Activated CD4-positive, alpha-beta T cell treated with anti-CD3 and anti-CD28 coated beads, Interleukin-10, Interleukin-2, amounts not matched to agents 100 ng/mL and 50 ng/mL, durations not matched to agents 16 hours and 8 hours (primary cell): ENCODE results near the gene MTUS2.

Experiments used
- DNase-seq: peaks from one replicate; pipeline ENCODE4 v3.0.0-alpha.2; 2020

The MTUS2 gene

GRCh38 chr13:29117663-29118062 is 297.5 kb downstream of the MTUS2 start:
- no peak for DNase-seq

DNA sequence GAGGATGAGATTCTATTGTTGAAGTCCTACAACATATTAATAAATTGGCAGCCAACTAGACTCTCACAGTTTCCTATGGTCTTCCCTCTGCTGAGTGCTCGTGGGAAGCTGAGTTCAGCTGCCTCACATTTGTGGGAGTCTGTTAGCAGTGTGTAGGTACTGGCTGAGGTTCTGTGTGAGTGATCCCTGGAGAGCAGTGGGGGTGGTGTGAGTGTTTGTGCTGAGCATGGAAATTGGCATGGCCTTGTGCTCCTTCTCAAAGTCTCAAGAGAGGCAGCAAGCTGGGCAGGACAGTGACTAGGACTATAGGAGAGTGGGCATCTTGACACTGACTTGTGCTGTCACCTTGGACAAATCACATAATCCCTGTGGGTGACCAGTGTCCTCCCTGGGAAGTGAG is 298.3 kb downstream of the MTUS2 start:
- no peak for DNase-seq

GRCh38 chr13:29125191-29125933 is 305.2 kb downstream of the MTUS2 start:
- DNase-seq: peak; percentile 73

DNA sequence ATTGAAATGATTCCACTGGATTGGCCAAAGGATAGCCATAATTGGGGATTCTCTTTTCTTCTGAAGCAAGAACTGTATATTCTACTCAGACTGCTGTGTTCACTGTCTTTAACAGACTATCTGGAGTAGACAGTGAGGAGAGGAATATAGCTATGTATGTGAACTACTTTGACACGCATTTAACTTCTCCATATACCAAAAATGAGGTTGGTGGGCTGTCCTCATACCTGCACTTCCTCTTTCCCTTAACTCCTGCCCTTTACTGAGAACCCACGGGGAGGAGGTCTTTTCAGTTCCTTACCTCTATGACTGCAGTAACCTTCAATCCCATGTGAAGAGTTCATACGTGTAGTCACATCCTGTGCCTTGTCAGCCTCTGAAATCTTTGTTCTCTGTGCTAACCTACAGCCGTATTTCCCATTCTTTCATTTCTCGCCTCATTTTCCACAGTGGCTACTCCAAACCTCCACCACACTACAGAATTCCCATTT is 305.8 kb downstream of the MTUS2 start:
- DNase-seq: peak; percentile 46

DNA sequence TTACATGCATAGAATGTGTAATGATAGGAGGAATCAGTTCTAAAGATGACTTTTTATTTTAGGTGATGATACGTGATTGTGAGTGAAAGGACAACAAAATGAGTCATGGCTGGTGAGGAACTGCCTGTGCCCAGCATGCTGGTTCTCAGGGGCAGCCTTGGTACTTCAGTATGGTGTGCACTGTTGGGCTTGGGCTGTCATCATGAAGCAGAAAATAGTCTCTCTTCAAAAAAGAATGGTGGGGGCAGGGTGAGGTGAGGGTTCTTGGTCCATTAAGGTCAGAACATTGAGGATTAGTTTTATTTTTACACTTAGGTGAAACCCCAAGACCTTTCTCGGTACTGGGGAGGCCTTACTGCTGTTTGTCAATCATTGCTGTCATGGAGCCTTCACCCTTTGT is 309.5 kb downstream of the MTUS2 start:
- peak; percentile 8 for DNase-seq

- no peak for DNase-seq
Observed at GRCh38 chr13:29131159-29131558, 311.0 kb downstream of the MTUS2 start.

DNA sequence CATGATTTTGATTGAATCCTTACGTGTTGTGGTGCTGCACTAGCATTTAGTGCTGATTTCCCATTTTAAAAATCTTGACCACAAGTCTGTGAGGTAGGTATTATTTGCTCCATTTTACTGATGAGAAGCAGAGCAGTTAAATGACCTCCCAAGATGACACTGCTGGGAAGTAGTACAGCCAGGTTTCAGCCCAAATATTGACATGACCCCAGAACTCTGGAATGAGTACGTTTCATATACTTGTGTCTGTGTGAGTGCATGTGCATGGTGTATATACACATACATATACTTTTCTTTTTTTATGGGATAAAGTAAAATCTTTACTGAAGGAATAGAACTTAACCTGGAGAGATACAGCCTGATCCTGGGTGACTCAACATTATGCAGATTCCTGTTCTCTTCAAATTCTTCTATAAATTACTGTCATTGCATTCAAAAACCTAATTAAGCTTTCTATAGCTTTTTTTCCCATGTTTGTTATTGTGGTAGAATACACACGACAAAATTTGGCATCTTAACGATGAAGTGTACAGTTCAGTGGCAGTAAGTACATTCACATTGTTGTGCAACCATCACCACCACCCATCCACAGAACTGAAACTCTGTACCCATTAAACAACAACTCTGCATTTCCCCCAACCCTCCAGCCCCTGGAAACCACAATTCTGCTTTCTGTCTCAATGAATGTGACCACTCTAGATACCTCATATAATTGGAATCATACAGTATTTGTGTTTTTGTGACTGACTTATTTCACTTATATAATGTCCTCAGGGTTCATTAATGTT is 311.9 kb downstream of the MTUS2 start:
- DNase-seq: no peak

DNA sequence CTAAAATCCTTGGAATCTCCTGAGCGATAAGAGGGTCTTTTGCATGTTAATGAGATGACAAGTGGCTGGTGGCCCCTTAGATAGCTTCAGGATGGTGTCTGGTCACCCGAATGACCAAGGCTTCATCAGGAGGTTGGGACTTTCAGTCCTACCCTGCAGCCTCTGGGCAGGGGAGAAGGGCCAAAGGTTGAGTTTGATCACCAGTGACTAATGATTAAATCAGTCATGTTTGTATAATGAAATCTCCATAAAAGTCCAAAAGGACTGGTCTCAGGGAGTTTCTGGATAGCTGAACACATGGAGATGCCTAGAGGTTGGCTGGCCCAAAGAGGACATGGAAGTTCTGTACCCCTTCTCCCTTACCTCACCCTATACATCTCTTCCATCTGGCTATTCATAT is 316.2 kb downstream of the MTUS2 start:
- no peak for DNase-seq

- DNase-seq: no peak
Observed at GRCh38 chr13:29137016-29137415, 316.9 kb downstream of the MTUS2 start.

DNA sequence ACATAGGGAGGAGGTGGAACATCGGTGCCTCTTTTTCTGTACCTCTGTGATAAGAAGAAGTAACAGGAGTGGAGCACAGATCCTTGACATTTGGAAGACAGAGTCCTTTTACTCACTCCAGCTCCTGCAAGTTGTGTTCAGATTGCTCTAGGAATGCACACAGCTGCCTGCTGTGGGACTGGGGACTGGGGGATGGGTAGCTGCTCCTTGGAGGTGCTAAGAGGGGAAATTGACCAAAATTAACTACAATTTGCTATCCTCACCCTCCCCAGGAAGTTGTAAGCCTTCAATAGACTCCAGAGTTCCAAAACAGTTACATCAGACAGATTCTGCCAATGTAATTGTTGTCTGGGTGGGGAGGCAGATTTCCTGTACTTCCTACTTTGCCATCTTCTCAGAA is 317.9 kb downstream of the MTUS2 start:
- no peak for DNase-seq

GRCh38 chr13:29140277-29140676 is 320.1 kb downstream of the MTUS2 start:
- DNase-seq: no peak

GRCh38 chr13:29143847-29144246 is 323.7 kb downstream of the MTUS2 start:
- DNase-seq: no peak

DNA sequence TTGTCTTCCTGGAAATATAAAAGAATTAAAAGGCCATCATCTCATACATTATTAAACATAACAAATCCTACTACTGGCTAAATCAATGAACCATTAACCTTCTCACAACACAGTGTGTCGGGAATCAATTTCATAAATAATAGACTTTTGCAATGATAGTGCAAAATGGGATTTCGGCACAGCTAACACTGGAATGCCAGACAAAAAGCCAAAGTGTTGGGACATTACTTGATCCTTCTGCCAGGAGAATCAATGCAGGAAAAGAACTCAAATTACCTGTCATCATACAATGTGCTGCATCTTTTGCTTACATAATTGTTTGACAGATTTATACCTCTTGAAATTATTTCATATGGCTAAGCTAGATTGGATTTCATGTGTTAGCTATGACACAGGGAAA is 334.3 kb downstream of the MTUS2 start:
- no peak for DNase-seq

DNA sequence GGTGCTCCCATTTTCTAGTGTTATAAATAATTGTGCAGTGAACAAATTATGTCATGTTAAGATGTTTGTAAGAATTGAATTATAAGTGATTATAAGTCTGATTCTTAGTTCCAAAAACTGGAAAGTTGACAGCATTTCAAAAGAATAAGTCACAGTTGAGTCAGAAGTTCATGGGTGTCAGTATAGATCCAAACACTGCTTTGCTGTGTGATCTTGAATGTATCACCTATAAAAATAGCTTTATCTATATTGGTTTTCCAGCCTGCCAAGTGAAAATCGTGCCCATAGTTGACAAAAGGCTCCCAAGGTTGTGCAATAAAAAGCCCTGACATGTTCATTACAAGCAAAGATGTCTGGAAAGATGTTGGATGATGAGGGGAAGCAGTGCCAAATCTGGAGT is 336.0 kb downstream of the MTUS2 start:
- no peak for DNase-seq

DNA sequence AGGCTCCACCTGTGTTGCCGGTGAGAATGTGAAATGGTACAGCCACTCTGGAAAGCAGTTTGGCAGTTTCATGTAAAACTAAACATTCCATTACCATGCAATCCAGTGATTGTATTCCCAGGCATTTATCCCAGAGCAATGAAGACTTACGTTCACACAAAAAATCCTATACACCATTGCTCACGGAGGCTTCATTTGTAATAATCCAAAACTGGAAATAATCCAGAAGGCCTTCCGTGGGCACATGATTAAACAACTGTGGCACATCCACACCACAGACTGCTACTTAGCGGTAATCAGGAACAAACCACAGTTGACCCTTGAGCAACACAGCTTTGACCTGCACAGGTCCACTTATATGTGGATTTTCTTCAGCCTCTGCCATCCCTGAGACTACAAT is 339.7 kb downstream of the MTUS2 start:
- no peak for DNase-seq

DNA sequence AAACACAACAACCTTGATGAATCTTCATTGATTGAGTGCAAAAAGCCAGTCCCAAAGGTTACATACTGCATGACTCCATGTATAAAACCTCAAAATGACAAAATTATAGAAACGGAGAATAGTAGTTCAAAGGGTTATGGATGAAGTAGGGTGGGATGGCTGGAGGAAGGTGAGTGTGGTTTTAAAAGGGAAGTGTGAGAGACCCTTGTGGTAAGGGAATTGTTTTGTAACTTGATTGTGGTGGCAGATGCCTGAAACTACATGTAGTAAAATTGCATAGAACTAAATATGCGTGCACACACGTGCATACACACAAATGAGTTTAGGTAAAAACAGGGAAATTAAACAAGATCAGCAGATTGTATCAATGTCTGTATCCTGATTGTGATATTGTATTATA is 340.7 kb downstream of the MTUS2 start:
- DNase-seq: no peak

- DNase-seq: no peak
Observed at GRCh38 chr13:29161676-29162075, 341.5 kb downstream of the MTUS2 start.

DNA sequence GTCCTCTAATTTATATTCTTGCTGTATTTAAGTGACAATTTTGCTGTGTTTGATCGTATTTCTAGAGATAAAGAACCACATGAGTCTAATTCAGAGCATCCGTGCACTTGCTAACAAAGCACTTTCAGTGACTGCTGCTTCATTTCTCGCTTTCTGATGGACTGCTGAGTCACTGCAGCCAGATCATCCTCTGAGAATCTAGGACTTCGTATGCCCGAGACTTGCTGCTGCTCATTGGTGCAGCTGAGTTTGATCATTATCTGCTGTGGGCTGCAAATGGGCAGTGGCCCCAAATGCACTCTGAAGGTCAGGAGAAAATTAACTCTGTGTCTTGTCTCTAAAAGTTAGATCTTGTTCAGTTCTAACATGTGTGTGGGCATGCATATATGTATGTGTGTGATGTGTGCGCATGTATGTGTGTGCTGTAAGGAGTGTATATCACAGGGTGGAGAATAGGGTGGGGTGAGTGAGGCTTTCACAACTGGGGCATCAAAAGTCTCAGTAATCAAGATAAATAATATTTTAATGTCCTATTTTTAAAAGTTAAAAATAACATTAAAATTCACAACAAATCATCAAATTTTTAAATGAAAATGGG is 342.6 kb downstream of the MTUS2 start:
- peak; percentile 40 for DNase-seq

- no peak for DNase-seq
Observed at GRCh38 chr13:29164116-29164515, 344.0 kb downstream of the MTUS2 start.

GRCh38 chr13:29165216-29165615 is 345.1 kb downstream of the MTUS2 start:
- no peak for DNase-seq

DNA sequence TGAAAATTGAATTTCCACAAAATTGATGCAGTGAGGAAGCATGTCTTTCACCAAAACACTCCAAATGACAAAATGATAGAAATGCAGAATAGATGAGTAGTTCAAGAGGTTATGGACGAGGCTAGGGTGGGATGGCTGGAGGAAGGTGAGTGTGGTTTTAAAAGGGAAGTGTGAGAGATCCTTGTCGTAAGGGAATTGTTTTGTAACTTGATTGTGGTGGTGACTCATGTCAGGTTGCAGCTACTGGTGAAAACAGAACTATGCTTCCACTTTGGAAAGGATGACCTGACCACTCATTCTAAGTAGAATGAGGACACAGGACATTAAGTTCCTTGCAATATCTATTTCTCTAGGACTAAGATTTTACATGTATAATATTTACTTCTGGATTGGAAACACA is 345.7 kb downstream of the MTUS2 start:
- peak; percentile 7 for DNase-seq

GRCh38 chr13:29170436-29171082 is 350.4 kb downstream of the MTUS2 start:
- no peak for DNase-seq

DNA sequence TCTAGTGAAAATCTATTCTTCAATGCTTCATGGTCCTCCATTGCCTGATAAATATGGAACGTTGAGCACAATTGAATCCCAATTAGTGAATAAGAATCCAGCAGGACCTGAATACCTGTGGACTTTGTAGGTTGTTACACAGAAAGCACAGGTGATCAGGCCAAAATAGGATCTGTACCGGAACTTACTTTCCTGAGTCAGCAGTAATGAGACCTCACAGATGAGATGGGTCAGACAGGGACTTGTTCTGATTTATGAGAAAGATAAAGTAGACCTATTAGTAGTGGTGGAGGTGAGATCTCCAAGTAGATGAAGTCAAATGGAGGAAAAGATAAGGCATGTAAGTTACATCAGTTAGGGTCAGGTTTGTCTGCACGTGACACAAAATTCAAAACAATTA is 351.1 kb downstream of the MTUS2 start:
- no peak for DNase-seq
